COLO668 (cell line): ENCODE data around the gene SMARCC2.
"Not testable (repeated sequence)": the region's sequence is repeated elsewhere in the genome, so short reads cannot be mapped to it uniquely, and the experiment has no call there.

Source experiments
- DNase-seq: peaks from one replicate; lab custom pipeline; 2025; ENCODE audit not compliant: unreplicated experiment; lab: John Stamatoyannopoulos, UW

SMARCC2 gene

GRCh38 chr12:56212361-56212760 lies 23.1 kb upstream of the SMARCC2 start:
- DNase-seq, result no peak

GRCh38 chr12:56208006-56208405 lies 18.7 kb upstream of the SMARCC2 start:
- no peak for DNase-seq

- peak; percentile 28 for DNase-seq
These were observed 17.3 kb upstream of the SMARCC2 start for GRCh38 chr12:56206452-56207166.

- DNase-seq, result no peak
These were observed 16.2 kb upstream of the SMARCC2 start for GRCh38 chr12:56205445-56205844.

- no peak for DNase-seq
These were observed 15.0 kb upstream of the SMARCC2 start for GRCh38 chr12:56204275-56204674.

- DNase-seq, result no peak
These were observed 13.6 kb upstream of the SMARCC2 start for GRCh38 chr12:56202838-56203237.

GRCh38 chr12:56202366-56202765 lies 13.1 kb upstream of the SMARCC2 start:
- no peak for DNase-seq

GRCh38 chr12:56198836-56199235 lies 9.6 kb upstream of the SMARCC2 start:
- DNase-seq, result no peak

GRCh38 chr12:56197921-56198635 lies 8.8 kb upstream of the SMARCC2 start:
- DNase-seq, result no peak

GRCh38 chr12:56196818-56197550 lies 7.7 kb upstream of the SMARCC2 start:
- not testable (repeated sequence) for DNase-seq

- DNase-seq, result peak; percentile 75
These were observed 3.8 kb upstream of the SMARCC2 start for GRCh38 chr12:56193025-56193578.

- DNase-seq, result no peak
These were observed 3.3 kb upstream of the SMARCC2 start for GRCh38 chr12:56192582-56192981.

GRCh38 chr12:56190695-56191155 lies 1.4 kb upstream of the SMARCC2 start:
- DNase-seq, result no peak

- peak; percentile 80 for DNase-seq
These were observed 823 bp upstream of the SMARCC2 start for GRCh38 chr12:56189918-56190694.

- DNase-seq, result peak; percentile 34
These were observed 545 bp downstream of the SMARCC2 start for GRCh38 chr12:56188778-56189098.

- DNase-seq, result no peak
These were observed 1.0 kb downstream of the SMARCC2 start for GRCh38 chr12:56188131-56188777.

GRCh38 chr12:56186957-56187356 lies 2.3 kb downstream of the SMARCC2 start:
- no peak for DNase-seq

- DNase-seq, result no peak
These were observed 10.9 kb downstream of the SMARCC2 start for GRCh38 chr12:56178347-56178746.

- no peak for DNase-seq
These were observed 16.4 kb downstream of the SMARCC2 start for GRCh38 chr12:56172839-56173238.

GRCh38 chr12:56169229-56169759 lies 20.0 kb downstream of the SMARCC2 start:
- no peak for DNase-seq
